K562 (cell line): Measurements from ENCODE around the gene MYO1F. TPM values are rescaled to one million over a fixed set of nuclear protein-coding genes. Genes with fewer than 3 reads are reported as not detected.
A peak's percentile ranks its signal among the peaks of the same experiment; 100 is the strongest.

Experiments used
- ATAC-seq: fragments of 200-7000 bp; cut with Tn5 transposase; 3 replicates; pipeline ENCODE4 v1.9.1; 2020; ENCODE audit warnings: moderate library complexity
- BruUV-seq: library from RNA; stranded (reverse); fragments of 400-500 nt; replicated peaks from 2 replicates; lab custom pipeline; 2021; lab: Mats Ljungman, UMichigan
- CTCF ChIA-PET: fragments of 300-600 bp; formaldehyde crosslinking; extraction: SDS; loops from one replicate; lab custom pipeline; 2021; ENCODE audit warnings: low intra/inter-chr PET ratio; lab: Yijun Ruan, JAX
- POLR2A ChIA-PET: fragments of 300-600, 350-650 bp; sonication (Branson Sonifier 250); formaldehyde crosslinking; extraction: SDS; loops from one replicate; lab custom pipeline; 2021; ENCODE audit warnings: antibody characterized with exemption, inconsistent platforms; lab: Yijun Ruan, JAX
- DNase-seq, 4 experiments: peaks; one replicate each; pipeline versions ENCODE4 v3.0.0 to v3.0.0-alpha.2; 2011 to 2018; ENCODE audit warnings: low spot score in 3 of 4, mixed read lengths in 3 of 4; ENCODE audit errors: extremely low read depth in 1 of 4
- FAIRE-seq: peaks from 2 replicates; lab custom pipeline; 2011; peaks lifted over from hg19 to GRCh38; lab: Jason Lieb, UNC
- H2AFZ ChIP-seq: 2 replicates; pipeline ENCODE4 v1.6.0; 2011; ENCODE audit warnings: low read depth, low read length, control low read depth, inconsistent platforms
- H3K27ac ChIP-seq: fragments of 200-600 bp; 3 replicates; pipeline ENCODE4 v1.8.0; 2011; ENCODE audit warnings: low read depth, mild to moderate bottlenecking, control low read depth, inconsistent platforms, low read length, moderate library complexity, mixed read lengths; ENCODE audit errors: extremely low read depth
- H3K27me3 ChIP-seq, 2 experiments: fragments of 300-600 bp in 1 of 2; 2 replicates in 1 of 2; 3 replicates in 1 of 2; pipeline versions ENCODE4 v1.6.0 to v1.8.0; 2011; ENCODE audit warnings: inconsistent platforms in 2 of 2, low read length in 2 of 2, mild to moderate bottlenecking in 1 of 2, mixed read lengths in 1 of 2, moderate library complexity in 1 of 2; ENCODE audit not compliant: control insufficient read depth in 2 of 2, insufficient read depth in 2 of 2
- H3K36me3 ChIP-seq: fragments of 300-600 bp; 3 replicates; pipeline ENCODE4 v1.8.0; 2011; ENCODE audit warnings: mild to moderate bottlenecking, low read length, inconsistent platforms; ENCODE audit not compliant: control insufficient read depth, insufficient read depth
- H3K4me1 ChIP-seq, 2 experiments: fragments of 200-600 bp in 1 of 2; replicated peaks in 1 of 2; 2 replicates in 1 of 2; 3 replicates in 1 of 2; pipeline versions ENCODE4 v1.5.1 to v1.8.0; 2011; ENCODE audit warnings: inconsistent platforms in 2 of 2, low read length in 2 of 2, mild to moderate bottlenecking in 1 of 2, mixed read lengths in 1 of 2, moderate library complexity in 1 of 2; ENCODE audit not compliant: control insufficient read depth in 2 of 2, insufficient read depth in 2 of 2
- H3K4me2 ChIP-seq: 2 replicates; pipeline ENCODE4 v1.6.1; 2011; ENCODE audit warnings: low read length, control low read depth, inconsistent platforms, mixed read lengths; ENCODE audit not compliant: insufficient read depth
- H3K4me3 ChIP-seq: fragments of 200-600 bp; sonication (generic), shearing (Covaris generic); 2 replicates; pipeline ENCODE4 v1.5.1; 2016; ENCODE audit warnings: control low read depth, inconsistent platforms
- H3K79me2 ChIP-seq: fragments of 200-600 bp; 3 replicates; pipeline ENCODE4 v1.8.0; 2011; ENCODE audit warnings: low read length, inconsistent platforms; ENCODE audit not compliant: control insufficient read depth, insufficient read depth
- H3K9ac ChIP-seq, 2 experiments: 2 replicates each; pipeline versions ENCODE4 v1.6.0 to v1.6.1; 2011; ENCODE audit warnings: low read depth in 2 of 2, low read length in 2 of 2, control low read depth in 1 of 2, inconsistent platforms in 1 of 2, mild to moderate bottlenecking in 1 of 2, mixed read lengths in 1 of 2; ENCODE audit not compliant: insufficient read depth in 1 of 2
- H3K9me1 ChIP-seq: one replicate; pipeline ENCODE4 v1.6.0; 2011; ENCODE audit warnings: inconsistent platforms, mild to moderate bottlenecking, low read length, moderate library complexity; ENCODE audit not compliant: control insufficient read depth, insufficient read depth
- H3K9me3 ChIP-seq: replicated peaks from 2 replicates; pipeline ENCODE4 v1.5.1; 2011; ENCODE audit warnings: low read depth, low read length, inconsistent platforms; ENCODE audit not compliant: control insufficient read depth, insufficient read depth
- H4K20me1 ChIP-seq: replicated peaks from 2 replicates; pipeline ENCODE4 v1.6.1; 2011; ENCODE audit warnings: low read length, inconsistent platforms, mixed read lengths; ENCODE audit not compliant: control insufficient read depth, insufficient read depth
- CHCHD3 ChIP-seq: fragments of 250-450 bp; sonication (Bioruptor Pico); IDR thresholded peaks from 2 replicates; pipeline ENCODE4 v2.1.2; 2022; ENCODE audit warnings: mild to moderate bottlenecking
- DPF2 ChIP-seq: fragments of 450-650 bp; IDR thresholded peaks from 2 replicates; pipeline ENCODE4 v1.6.1; 2016
- ZNF121 ChIP-seq: sonication (generic); formaldehyde crosslinking; conservative IDR thresholded peaks from 2 replicates; pipeline ENCODE4 v1.8.0; 2022; ENCODE audit warnings: missing genetic modification reagents
- ZNF785 ChIP-seq: fragments of 250-450 bp; sonication (Bioruptor Pico); IDR thresholded peaks from 2 replicates; pipeline ENCODE4 v1.4.0; 2020; ENCODE audit warnings: mild to moderate bottlenecking
- WGBS: fragments of 100-300 bp; shearing (Covaris generic); methylation state at CpG from one replicate; pipeline ENCODE4 v1.1.6; 2016; ENCODE audit warnings: low coverage, mixed read lengths; ENCODE audit not compliant: insufficient coverage; ENCODE audit errors: missing lambda C conversion rate; 5-methylcytosine and 5-hydroxymethylcytosine counted together
- in situ Hi-C: fragments of 300-500 bp; cut with MboI; formaldehyde crosslinking; loops from 4 replicates; pipeline ENCODE4 v1.15.0; 2018; ENCODE audit warnings: inconsistent platforms, mixed read lengths
- intact Hi-C: fragments of 100-400 bp; cut with micrococcal nuclease; formaldehyde crosslinking; loops from 2 replicates; pipeline ENCODE4 v1.14.2; 2022
- polyA plus RNA-seq, 8 experiments: library from polyadenylated mRNA; depleted of rRNA in 4 of 8; stranded (reverse) in 5 of 8; unstranded in 3 of 8; fragments of >200 nt; fragmentation: Nextera tagmentation in 2 of 8; fragmentation: Illumina TruSeq in 1 of 8; extraction: Ambion mirVana in 2 of 8; extraction: Trizol in 1 of 8; gene quantifications; 2 replicates each; pipeline versions ENCODE4 v1.2.1 to v1.2.3, GENCODE V29; 2011 to 2014; ENCODE audit warnings: inconsistent platforms in 1 of 8, missing spikeins in 1 of 8
- total RNA-seq, 7 experiments: library from RNA; depleted of rRNA in 6 of 7; stranded (reverse); fragments of >200 nt in 6 of 7; fragmentation: Illumina TruSeq in 2 of 7; extraction: Trizol in 2 of 7; gene quantifications; 2 replicates each; pipeline versions ENCODE4 v1.2.1 to v1.2.3, GENCODE V29; 2011 to 2021; ENCODE audit warnings: low replicate concordance in 1 of 7
- TF ChIP-seq, protein P1 (sequence below): fragments of 250-450 bp; sonication (Bioruptor Pico); IDR thresholded peaks from 2 replicates; pipeline ENCODE4 v1.9.0; 2021; ENCODE audit warnings: mild to moderate bottlenecking, inconsistent platforms

Gene MYO1F
- total and polyA plus RNA-seq, 9 of the 15 experiments (the other 6 are each of a cell fraction or from before 2014, with no cell fraction given), result 0.78 to 9.4 (median 4.3) TPM

DNA sequence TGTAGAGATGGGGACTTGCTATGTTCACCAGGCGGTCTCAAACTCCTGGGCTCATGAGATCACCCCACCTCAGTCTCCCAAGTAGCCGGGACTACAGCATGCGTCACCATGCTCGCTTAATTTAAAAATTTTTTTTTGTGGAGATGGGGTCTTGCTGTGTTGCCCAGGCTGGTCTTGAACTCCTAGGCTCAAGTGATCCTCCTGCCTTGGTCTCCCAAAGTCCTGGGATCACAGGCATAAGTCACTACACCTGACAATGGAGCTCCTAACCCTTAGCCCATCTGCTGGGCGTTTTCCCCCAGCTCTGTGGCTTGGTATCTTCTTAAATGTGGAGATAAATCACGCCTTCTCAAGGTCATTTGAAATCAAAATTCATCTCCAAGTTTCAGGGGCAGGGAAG is 39.6 kb upstream of the MYO1F start:
- in situ Hi-C loops, result loop anchor here (10.0 kb wide), 1 partner anchor 78 kb away; the partner anchor contains the start of gene ACTL9
- TF ChIP-seq ZNF121 (peak; percentile 43), DPF2 (no peak), CHCHD3 (no peak), ZNF785 (CRISPR knock-in tag) (no peak)
- TF ChIP-seq, protein P1, sequence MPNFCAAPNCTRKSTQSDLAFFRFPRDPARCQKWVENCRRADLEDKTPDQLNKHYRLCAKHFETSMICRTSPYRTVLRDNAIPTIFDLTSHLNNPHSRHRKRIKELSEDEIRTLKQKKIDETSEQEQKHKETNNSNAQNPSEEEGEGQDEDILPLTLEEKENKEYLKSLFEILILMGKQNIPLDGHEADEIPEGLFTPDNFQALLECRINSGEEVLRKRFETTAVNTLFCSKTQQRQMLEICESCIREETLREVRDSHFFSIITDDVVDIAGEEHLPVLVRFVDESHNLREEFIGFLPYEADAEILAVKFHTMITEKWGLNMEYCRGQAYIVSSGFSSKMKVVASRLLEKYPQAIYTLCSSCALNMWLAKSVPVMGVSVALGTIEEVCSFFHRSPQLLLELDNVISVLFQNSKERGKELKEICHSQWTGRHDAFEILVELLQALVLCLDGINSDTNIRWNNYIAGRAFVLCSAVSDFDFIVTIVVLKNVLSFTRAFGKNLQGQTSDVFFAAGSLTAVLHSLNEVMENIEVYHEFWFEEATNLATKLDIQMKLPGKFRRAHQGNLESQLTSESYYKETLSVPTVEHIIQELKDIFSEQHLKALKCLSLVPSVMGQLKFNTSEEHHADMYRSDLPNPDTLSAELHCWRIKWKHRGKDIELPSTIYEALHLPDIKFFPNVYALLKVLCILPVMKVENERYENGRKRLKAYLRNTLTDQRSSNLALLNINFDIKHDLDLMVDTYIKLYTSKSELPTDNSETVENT (CRISPR knock-in tag), result no peak
- intact Hi-C loops, result loop anchor here (10.0 kb wide), 1 partner anchor 78 kb away; the partner anchor contains the start of gene ACTL9
- ChIA-PET CTCF (no interaction called here), POLR2A (interaction anchor here (0.7 kb wide), 1 partner anchor 119 kb away, joined by 3 read pairs; no protein-coding TSS in a partner anchor)
- Histone ChIP-seq H3K9me3 (no peaks in the 10 kb centered on the region), H3K36me3 (no peaks in the 10 kb centered on the region), H3K27me3 (peaks cover 11 to 24% of the 10 kb centered on the region in 2 experiments; a peak in 3 of 5 replicates), H3K79me2 (no peaks in the 10 kb centered on the region), H3K27ac (no peak overlapping the region), H4K20me1 (no peaks in the 10 kb centered on the region), H3K4me2 (no peak overlapping the region), H2AFZ (no peak overlapping the region), H3K4me3 (no peak overlapping the region), H3K9me1 (no peaks in the 10 kb centered on the region), H3K9ac (no peak overlapping the region), H3K4me1 (no peaks in the 10 kb centered on the region; a peak in 1 of 5 replicates)
- WGBS, result 4% methylated on average over 4 of the region's 6 CpGs
- DNase-seq (no peak), ATAC-seq (no peak), FAIRE-seq (no peak)
- BruUV-seq, result no TSS peak
